GM19328 (cell line): ENCODE data around the gene CTXN1.

Source experiments
- ATAC-seq: cut with Tn5 transposase; IDR thresholded peaks from one replicate; pipeline ENCODE4 v1.9.1; 2021; ENCODE audit warnings: mild to moderate bottlenecking, moderate library complexity; ENCODE audit not compliant: unreplicated experiment

CTXN1 gene

GRCh38 chr19:7877249-7877836 lies 48.6 kb downstream of the CTXN1 start:
- ATAC-seq = no peak

- ATAC-seq = no peak
Measured at GRCh38 chr19:7874897-7875273, 51.0 kb downstream of the CTXN1 start.
